SU-DHL-6 (cell line): Measurements from ENCODE around the gene ZNF490.

Experiments used
- H2AFZ ChIP-seq: fragments of 200-600 bp; sonication (generic); 2 replicates; pipeline ENCODE4 v1.6.1; 2014; ENCODE audit warnings: low read depth, mild to moderate bottlenecking, moderate library complexity, mixed read lengths, antibody characterized with exemption, low read length; ENCODE audit not compliant: severe bottlenecking
- H3F3A ChIP-seq: fragments of 200-600 bp; shearing (Covaris generic); 2 replicates; pipeline ENCODE4 v1.6.0; 2016; ENCODE audit warnings: antibody characterized with exemption, mild to moderate bottlenecking; ENCODE audit not compliant: insufficient read depth
- H3K27ac ChIP-seq: fragments of 200-600 bp; sonication (generic); 2 replicates; pipeline ENCODE4 v1.5.1; 2016; ENCODE audit warnings: low read depth, mild to moderate bottlenecking, low read length, moderate library complexity, mixed read lengths
- H3K27me3 ChIP-seq: fragments of 200-600 bp; sonication (generic), shearing (Covaris generic); 2 replicates; pipeline ENCODE4 v1.6.0; 2014; ENCODE audit warnings: mild to moderate bottlenecking, low read length
- H3K36me3 ChIP-seq: fragments of 200-600 bp; sonication (generic); 2 replicates; pipeline ENCODE4 v1.6.1; 2014; ENCODE audit warnings: mild to moderate bottlenecking, low read length, mixed read lengths
- H3K4me2 ChIP-seq: fragments of 300-600, 200-600 bp; shearing (Covaris generic), sonication (generic); 2 replicates; pipeline ENCODE4 v1.6.0; 2014; ENCODE audit warnings: low read length, low read depth, mild to moderate bottlenecking; ENCODE audit not compliant: poor library complexity, severe bottlenecking
- H3K4me3 ChIP-seq: fragments of 200-600 bp; sonication (generic); 2 replicates; pipeline ENCODE4 v1.5.1; 2014; ENCODE audit warnings: antibody characterized with exemption, low read length, mild to moderate bottlenecking, mixed read lengths; ENCODE audit not compliant: insufficient read depth, poor library complexity, severe bottlenecking
- H3K79me2 ChIP-seq: fragments of 200-600 bp; sonication (generic); 2 replicates; pipeline ENCODE4 v1.6.1; 2014; ENCODE audit warnings: mild to moderate bottlenecking, low read length, moderate library complexity; ENCODE audit not compliant: insufficient read depth
- H3K9ac ChIP-seq: fragments of 200-600 bp; sonication (generic); 2 replicates; pipeline ENCODE4 v1.7.0; 2014; ENCODE audit warnings: mild to moderate bottlenecking, low read length
- H3K9me2 ChIP-seq: fragments of 200-600 bp; sonication (generic); replicated peaks from 2 replicates; pipeline ENCODE4 v1.6.1; 2014; ENCODE audit warnings: low read length; ENCODE audit not compliant: insufficient read depth
- H3K9me3 ChIP-seq: fragments of 200-600 bp; sonication (generic); 2 replicates; pipeline ENCODE4 v1.6.1; 2014; ENCODE audit warnings: low read length, mixed read lengths; ENCODE audit not compliant: insufficient read depth
- H4K20me1 ChIP-seq: fragments of 200-600 bp; sonication (generic); 2 replicates; pipeline ENCODE4 v1.6.1; 2014; ENCODE audit warnings: low read depth, mild to moderate bottlenecking, antibody characterized with exemption, low read length, moderate library complexity, mixed read lengths
- CTCF ChIP-seq: fragments of 200-600 bp; sonication (generic); IDR thresholded peaks from one replicate; pipeline ENCODE4 v1.5.1; 2017; ENCODE audit warnings: antibody characterized with exemption, mild to moderate bottlenecking, low read length, moderate library complexity; ENCODE audit not compliant: insufficient read depth, poor library complexity, severe bottlenecking
- EZH2phosphoT487 ChIP-seq: fragments of 200-600 bp; sonication (generic), shearing (Covaris generic); conservative IDR thresholded peaks from 2 replicates; pipeline ENCODE4 v1.6.1; 2018; ENCODE audit warnings: mild to moderate bottlenecking, antibody characterized with exemption, low read length, moderate library complexity, mixed read lengths

Gene ZNF490

GRCh38 chr19:12606796-12607195 is 3.8 kb downstream of the ZNF490 start:
- H3K9me2 ChIP-seq, result no peaks in the 10 kb centered on the region
- no peak overlapping the region for H3K4me2 ChIP-seq
- no peak overlapping the region for H3K9ac ChIP-seq
- H3K27me3 ChIP-seq, result no peaks in the 10 kb centered on the region
- no peak overlapping the region for H3K27ac ChIP-seq
- H3F3A ChIP-seq, result peaks cover 5% of the 10 kb centered on the region
- TF ChIP-seq CTCF (no peak), EZH2phosphoT487 (no peak)
- no peak overlapping the region for H3K4me3 ChIP-seq
- H2AFZ ChIP-seq, result no peak overlapping the region
- no peaks in the 10 kb centered on the region for H3K9me3 ChIP-seq
- H3K36me3 ChIP-seq, result no peaks in the 10 kb centered on the region
- H4K20me1 ChIP-seq, result no peaks in the 10 kb centered on the region
- peaks cover 15% of the 10 kb centered on the region for H3K79me2 ChIP-seq

GRCh38 chr19:12603714-12604113 is 6.9 kb downstream of the ZNF490 start:
- Histone ChIP-seq H3K4me3 (no peak overlapping the region), H3K4me2 (no peak overlapping the region), H3K9me2 (no peaks in the 10 kb centered on the region), H3K79me2 (no peaks in the 10 kb centered on the region; the same call in 1 of the 2 replicates), H3K27me3 (no peaks in the 10 kb centered on the region), H3F3A (peaks cover 5% of the 10 kb centered on the region; the same call in 1 of the 2 replicates), H3K9ac (no peak overlapping the region), H2AFZ (no peak overlapping the region), H4K20me1 (no peaks in the 10 kb centered on the region), H3K27ac (no peak overlapping the region), H3K36me3 (no peaks in the 10 kb centered on the region), H3K9me3 (no peaks in the 10 kb centered on the region)
- TF ChIP-seq CTCF (no peak), EZH2phosphoT487 (no peak)

GRCh38 chr19:12597594-12597993 is 13.0 kb downstream of the ZNF490 start:
- H3K9me2 ChIP-seq, result no peaks in the 10 kb centered on the region
- H3K9me3 ChIP-seq, result no peaks in the 10 kb centered on the region
- no peak for TF ChIP-seq CTCF
- TF ChIP-seq EZH2phosphoT487, result no peak
- no peak overlapping the region for H2AFZ ChIP-seq
- H3K4me3 ChIP-seq, result no peak overlapping the region
- H3K36me3 ChIP-seq, result no peaks in the 10 kb centered on the region
- no peak overlapping the region for H3K27ac ChIP-seq
- peaks cover 5% of the 10 kb centered on the region; the same call in 1 of the 2 replicates for H3F3A ChIP-seq
- H3K9ac ChIP-seq, result no peak overlapping the region
- no peaks in the 10 kb centered on the region for H3K79me2 ChIP-seq
- no peaks in the 10 kb centered on the region for H4K20me1 ChIP-seq
- H3K4me2 ChIP-seq, result no peak overlapping the region
- no peaks in the 10 kb centered on the region for H3K27me3 ChIP-seq
